Germinal center (tissue), 1 donor: Measurements from ENCODE around the gene GPR33.
"Not testable (repeated sequence)": the region's sequence is repeated elsewhere in the genome, so short reads cannot be mapped to it uniquely, and the experiment has no call there.

Source experiments
- DNase-seq: peaks from one replicate; pipeline ENCODE4 v3.0.0; 2012; ENCODE audit warnings: mixed read lengths, low spot score

Gene GPR33, protein sequence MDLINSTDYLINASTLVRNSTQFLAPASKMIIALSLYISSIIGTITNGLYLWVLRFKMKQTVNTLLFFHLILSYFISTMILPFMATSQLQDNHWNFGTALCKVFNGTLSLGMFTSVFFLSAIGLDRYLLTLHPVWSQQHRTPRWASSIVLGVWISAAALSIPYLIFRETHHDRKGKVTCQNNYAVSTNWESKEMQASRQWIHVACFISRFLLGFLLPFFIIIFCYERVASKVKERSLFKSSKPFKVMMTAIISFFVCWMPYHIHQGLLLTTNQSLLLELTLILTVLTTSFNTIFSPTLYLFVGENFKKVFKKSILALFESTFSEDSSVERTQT

DNA sequence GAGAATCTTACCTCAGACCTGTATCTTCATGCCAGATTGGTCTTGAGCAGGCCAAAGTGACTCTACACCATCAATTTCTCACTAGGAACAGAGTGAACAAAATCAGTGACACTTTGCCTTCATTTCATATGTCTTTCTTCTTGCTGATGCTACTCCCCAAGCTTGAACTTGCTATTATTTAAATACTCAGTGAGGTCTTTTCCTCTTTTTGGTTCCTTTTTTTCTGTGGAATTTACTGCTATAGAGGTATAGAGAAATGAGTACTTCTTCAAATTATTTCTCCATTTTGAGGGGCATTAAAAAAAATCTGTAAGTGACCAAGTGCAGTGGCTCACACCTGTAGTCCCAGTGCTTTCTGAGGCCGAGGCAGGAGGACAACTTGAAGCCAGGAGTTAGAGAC is at the start of gene GPR33:
Gene GPR33 (minus strand): TSS at position 154 of the 400 bp plus-strand sequence. CDS start 4,074 bp downstream, outside the sequence.
- DNase-seq = no peak

DNA sequence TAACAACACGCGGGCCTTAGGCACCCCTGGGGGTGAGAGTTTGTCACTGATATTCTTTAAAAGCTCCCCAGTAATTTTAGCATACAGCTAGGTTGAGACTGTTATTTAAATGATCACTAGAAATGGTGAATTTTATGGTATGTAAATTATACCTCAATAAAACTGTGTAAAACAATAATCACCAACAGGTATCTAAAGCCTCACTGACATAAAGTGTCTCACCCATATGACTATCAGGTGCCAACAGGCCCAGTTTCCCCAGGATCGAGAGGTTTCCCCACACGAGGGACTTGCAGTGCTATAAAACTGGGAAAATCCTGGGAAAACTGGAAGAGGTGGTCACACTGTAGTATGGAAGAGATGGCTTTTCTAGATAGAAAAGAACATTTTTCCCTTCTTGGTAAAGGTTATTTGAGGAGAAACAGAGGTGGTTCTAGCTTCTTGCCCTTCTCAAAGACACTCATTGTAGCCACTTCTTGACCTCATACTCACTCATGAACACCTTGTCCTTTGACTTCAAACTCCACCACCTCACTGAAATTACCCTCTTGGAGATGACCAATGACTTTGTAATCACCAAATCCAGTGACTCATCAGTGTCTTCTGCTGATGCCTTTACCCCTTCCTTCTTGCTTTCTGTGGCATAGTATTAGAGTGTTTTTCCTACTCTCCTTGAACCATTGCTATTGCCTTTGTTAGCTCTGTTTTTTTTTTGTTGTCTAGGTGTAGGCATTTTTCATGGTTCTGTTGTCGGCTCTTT is 48.5 kb upstream of the GPR33 start:
- no peak for DNase-seq

DNA sequence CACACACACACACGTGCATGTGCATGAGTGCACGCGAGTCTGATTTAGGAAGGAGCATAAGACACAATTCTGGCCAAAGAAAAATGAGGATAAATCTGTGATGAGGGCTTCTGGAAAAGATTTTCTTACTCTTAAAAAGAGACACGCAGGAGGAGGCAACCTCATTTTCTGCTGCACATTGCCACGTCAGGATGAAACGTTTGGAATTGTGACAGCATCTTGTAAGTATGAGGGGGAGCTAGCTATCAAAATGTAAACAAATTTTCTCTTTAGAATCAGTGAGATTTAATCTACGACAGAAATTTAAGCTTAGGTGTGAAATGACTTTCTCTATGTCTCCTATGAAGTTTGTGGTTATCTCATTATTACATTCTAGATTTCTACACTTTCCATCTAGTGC is 42.3 kb upstream of the GPR33 start:
- no peak for DNase-seq

GRCh38 chr14:31529053-31529452 is 41.2 kb upstream of the GPR33 start:
- DNase-seq = no peak

DNA sequence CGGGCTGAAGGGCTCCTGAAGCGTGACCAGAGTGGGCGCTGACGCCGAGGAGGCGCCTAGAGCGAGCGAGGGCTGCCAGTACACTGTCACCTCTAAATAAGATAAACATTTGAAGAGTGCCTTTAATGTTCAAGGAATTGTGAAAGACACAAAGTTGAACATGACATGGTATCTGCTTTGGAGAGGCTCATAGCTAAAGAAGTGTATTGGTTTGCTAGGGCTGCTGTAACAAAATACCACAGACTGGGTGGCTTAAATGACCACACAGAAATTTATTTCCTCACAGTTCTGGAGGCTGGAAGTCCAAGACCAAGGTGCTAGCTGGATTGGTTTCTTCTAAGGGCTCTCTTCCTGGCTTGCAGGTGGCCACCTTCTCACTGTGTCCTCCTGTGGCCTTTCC is 39.7 kb upstream of the GPR33 start:
- DNase-seq = no peak

GRCh38 chr14:31527087-31527486 is 39.2 kb upstream of the GPR33 start:
- no peak for DNase-seq

DNA sequence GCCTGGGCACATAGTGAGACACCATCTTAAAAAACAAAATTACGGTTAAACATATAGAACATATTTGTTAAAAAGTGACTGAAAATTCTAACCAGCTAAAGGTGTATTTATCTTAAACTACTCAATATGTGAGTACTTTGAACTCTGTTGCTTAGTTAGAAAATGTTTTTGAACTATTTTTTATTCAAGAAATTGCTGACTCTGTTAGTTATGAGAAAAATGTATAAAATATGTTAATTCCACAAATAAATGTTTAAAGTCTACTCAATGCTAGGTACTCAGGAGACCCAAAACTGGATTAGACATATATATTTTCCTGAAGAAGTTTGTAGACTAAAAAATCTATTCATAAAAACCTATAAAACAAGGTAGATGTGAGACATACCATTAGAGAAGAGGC is 23.0 kb upstream of the GPR33 start:
- DNase-seq = no peak

- DNase-seq = peak; percentile 38
Measured at GRCh38 chr14:31510222-31510621, 22.4 kb upstream of the GPR33 start.

DNA sequence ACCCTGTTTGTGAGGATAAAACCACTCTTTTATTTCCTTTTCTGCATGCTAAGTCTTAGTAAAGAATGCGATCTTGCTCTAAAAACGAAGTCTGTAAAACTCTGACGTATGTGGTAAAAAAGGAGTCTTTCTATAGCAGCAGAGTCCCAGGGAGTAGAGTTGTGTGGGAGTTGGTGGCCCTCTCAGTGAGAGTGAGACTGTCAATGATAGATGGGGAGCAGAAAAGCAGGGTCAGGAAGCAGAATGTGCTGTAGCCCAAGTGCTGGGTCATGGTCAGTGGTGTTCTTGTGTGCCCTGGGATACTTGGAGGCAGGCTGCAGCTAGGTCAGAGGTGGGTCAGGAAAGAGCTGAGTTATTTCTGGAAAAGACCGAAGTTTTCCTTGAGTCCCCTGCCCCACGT is 20.3 kb upstream of the GPR33 start:
- no peak for DNase-seq

DNA sequence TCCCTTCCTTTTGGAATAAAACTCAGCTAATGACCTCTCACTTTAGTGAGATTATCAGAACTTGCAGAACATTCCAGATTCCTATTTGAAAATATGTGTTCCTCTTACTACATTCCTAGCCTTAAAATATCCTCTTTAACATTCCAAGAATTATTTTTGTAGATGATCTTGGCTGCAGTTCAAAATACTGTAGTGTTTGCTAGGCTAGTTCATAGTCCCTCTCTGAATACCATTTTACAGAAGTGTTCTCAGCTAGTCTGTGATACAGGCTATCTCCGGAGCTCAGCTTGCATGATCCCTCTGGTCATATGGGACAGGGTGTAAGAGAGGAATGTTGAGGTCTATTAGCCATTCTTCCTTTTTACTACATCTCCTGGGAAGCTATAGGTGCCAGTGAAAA is 17.6 kb upstream of the GPR33 start:
- no peak for DNase-seq

GRCh38 chr14:31501870-31502269 is 14.0 kb upstream of the GPR33 start:
- DNase-seq = no peak

GRCh38 chr14:31492759-31493498 is 5.1 kb upstream of the GPR33 start:
- DNase-seq = no peak

DNA sequence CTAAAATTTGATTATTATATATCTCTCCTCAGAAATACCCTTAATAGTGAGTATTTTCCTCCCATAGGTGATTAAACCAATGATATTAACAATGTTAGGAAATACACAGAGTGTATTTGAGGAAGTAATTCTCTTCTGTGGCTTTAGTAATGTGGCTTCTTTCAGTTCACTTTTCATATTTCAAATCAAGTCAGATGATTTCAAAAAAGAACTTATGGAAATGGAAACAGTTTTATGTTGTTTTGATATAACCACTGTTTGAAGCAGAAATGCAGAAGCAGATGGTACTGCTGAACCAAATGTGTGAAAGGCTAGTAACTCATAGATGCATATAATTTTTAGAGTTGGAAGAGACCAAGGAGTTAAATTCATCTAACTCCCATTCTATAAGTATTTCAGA is 1.9 kb upstream of the GPR33 start:
- DNase-seq = peak; percentile 39

DNA sequence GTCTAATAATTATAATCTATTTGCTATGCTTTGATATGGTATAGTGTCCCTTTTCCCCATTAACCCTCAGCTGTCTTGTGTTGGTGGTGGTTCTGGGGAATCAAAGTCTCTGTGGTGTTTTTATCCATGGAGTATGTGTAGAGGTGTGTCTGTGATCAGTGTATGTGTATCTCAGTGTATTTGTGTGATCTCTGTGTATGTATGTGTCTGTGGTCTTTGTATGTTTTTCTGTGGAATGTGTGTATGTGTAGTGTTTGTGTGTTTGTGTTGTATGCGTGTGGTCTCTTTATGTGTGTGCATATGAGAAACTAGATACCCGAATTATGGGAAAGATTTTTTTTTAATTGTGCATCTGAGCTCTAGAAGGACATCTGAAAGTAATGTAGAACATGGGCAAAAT is 1.1 kb downstream of the GPR33 start:
- DNase-seq = no peak

- no peak for DNase-seq
Measured at GRCh38 chr14:31484754-31485153, 3.1 kb downstream of the GPR33 start.

GRCh38 chr14:31480156-31480555 is 7.7 kb downstream of the GPR33 start:
- no peak for DNase-seq

- no peak for DNase-seq
Measured at GRCh38 chr14:31479027-31479426, 8.8 kb downstream of the GPR33 start.

- no peak for DNase-seq
Measured at GRCh38 chr14:31477248-31477647, 10.6 kb downstream of the GPR33 start.

- no peak for DNase-seq
Measured at GRCh38 chr14:31476131-31476866, 11.5 kb downstream of the GPR33 start.

DNA sequence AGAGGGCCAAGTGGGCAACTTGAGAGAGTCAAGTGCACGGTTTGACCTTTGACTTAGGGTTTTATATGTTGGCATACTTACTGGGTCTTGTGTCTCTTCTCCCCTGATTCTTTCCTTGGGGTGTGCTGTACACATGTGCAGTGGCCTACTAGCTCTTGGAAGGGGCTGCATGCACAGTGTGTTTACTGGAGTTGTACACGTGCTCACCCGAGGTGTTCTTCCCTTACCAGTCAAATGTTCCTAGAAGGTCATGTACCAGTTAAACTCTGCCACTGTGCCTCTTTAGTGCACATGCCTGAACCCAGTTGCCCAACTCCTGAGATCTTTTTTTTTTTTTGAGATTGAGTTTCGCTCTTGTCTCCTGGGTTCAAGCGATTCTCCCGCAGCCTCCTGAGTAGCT is 21.3 kb downstream of the GPR33 start:
- no peak for DNase-seq

GRCh38 chr14:31465111-31465510 is 22.7 kb downstream of the GPR33 start:
- no peak for DNase-seq

GRCh38 chr14:31462450-31462849 is 25.4 kb downstream of the GPR33 start:
- DNase-seq = not testable (repeated sequence)
